Transverse colon (tissue), 4 donors: ENCODE measurements around the gene FBXO44. TPM values are rescaled to one million over a fixed set of nuclear protein-coding genes. Genes with fewer than 3 reads are reported as not detected.

Source experiments
- DNase-seq: peaks from one replicate; pipeline ENCODE4 v3.0.0-alpha.2; 2019
- H3K27ac ChIP-seq, 4 donors: fragments of 200-600 bp; sonication (generic); 2 replicates each; pipeline ENCODE4 v1.5.1; 2016 to 2018; ENCODE audit warnings: inconsistent platforms in 4 of 4
- H3K27me3 ChIP-seq: fragments of 200-600 bp; sonication (generic); 2 replicates; pipeline ENCODE4 v1.5.1; 2017; ENCODE audit warnings: inconsistent platforms
- H3K36me3 ChIP-seq, 4 donors: fragments of 200-600 bp; sonication (generic); 2 replicates each; pipeline ENCODE4 v1.5.1; 2017 to 2019; ENCODE audit warnings: inconsistent platforms in 4 of 4
- H3K4me1 ChIP-seq, 4 donors: fragments of 200-600 bp; sonication (generic); 2 replicates each; pipeline ENCODE4 v1.5.1; 2017 to 2020; ENCODE audit warnings: inconsistent platforms in 4 of 4
- H3K4me3 ChIP-seq, 4 donors: fragments of 200-600 bp; sonication (generic); 1 replicate in 1 of 4; 2 replicates in 3 of 4; pipeline versions ENCODE4 v1.5.1 to v1.6.1; 2017 to 2019; ENCODE audit warnings: inconsistent platforms in 4 of 4
- H3K9me3 ChIP-seq, 2 donors: fragments of 200-600 bp; sonication (generic); 2 replicates each; pipeline ENCODE4 v1.5.1; 2017 to 2019; ENCODE audit warnings: inconsistent platforms in 2 of 2
- EP300 ChIP-seq: sonication (generic); formaldehyde crosslinking; IDR thresholded peaks from one replicate; pipeline ENCODE4 v1.6.1; 2017; ENCODE audit warnings: antibody characterized with exemption, low read depth
- POLR2A ChIP-seq: fragments of 450-650 bp; IDR thresholded peaks from one replicate; pipeline ENCODE4 v1.6.1; 2016; ENCODE audit warnings: antibody characterized with exemption, mild to moderate bottlenecking, moderate library complexity
- POLR2AphosphoS5 ChIP-seq, 3 donors: sonication (generic); formaldehyde crosslinking; IDR thresholded peaks; one replicate each; pipeline ENCODE4 v1.6.1; 2016; ENCODE audit warnings: antibody characterized with exemption in 3 of 3
- WGBS, 2 donors: methylation state at CpG; one replicate each; pipeline ENCODE4 v1.1.5; 2018; ENCODE audit warnings: low coverage in 1 of 2; 5-methylcytosine and 5-hydroxymethylcytosine counted together
- in situ Hi-C, 4 donors: fragments of 200-750 bp; cut with MboI; loops; one replicate each; pipeline versions ENCODE4 v1.15.0 to v1.15.1; 2017; ENCODE audit warnings: low sequenced_read_pairs in 3 of 4, low pct_ligation_motif_present in 1 of 4, low pct_unique_long_range_greater_than_20kb in 1 of 4
- intact Hi-C: fragments of 100-400 bp; cut with DNase I; formaldehyde crosslinking; loops from one replicate; pipeline ENCODE4 v1.15.1; 2023; ENCODE audit warnings: low total_unique reads
- total RNA-seq, 4 donors: library from RNA; depleted of rRNA; stranded (reverse); fragments of >200 nt; gene quantifications; one replicate each; pipeline ENCODE4 v1.1.0, GENCODE V29; 2016
- TF ChIP-seq, protein P1 (sequence below), 5 experiments: fragments of 200-600 bp in 3 of 5; fragments of 450-650 bp in 2 of 5; sonication (generic) in 3 of 5; IDR thresholded peaks; 1 replicate in 2 of 5; 2 replicates in 3 of 5; pipeline ENCODE4 v1.5.1; 2016 to 2017; ENCODE audit warnings: antibody characterized with exemption in 5 of 5, inconsistent platforms in 3 of 5, mild to moderate bottlenecking in 2 of 5, moderate library complexity in 1 of 5

FBXO44 gene
- total RNA-seq, 4 donors from 2014 or later: 3.2 to 10.5 (median 6.9) TPM

DNA sequence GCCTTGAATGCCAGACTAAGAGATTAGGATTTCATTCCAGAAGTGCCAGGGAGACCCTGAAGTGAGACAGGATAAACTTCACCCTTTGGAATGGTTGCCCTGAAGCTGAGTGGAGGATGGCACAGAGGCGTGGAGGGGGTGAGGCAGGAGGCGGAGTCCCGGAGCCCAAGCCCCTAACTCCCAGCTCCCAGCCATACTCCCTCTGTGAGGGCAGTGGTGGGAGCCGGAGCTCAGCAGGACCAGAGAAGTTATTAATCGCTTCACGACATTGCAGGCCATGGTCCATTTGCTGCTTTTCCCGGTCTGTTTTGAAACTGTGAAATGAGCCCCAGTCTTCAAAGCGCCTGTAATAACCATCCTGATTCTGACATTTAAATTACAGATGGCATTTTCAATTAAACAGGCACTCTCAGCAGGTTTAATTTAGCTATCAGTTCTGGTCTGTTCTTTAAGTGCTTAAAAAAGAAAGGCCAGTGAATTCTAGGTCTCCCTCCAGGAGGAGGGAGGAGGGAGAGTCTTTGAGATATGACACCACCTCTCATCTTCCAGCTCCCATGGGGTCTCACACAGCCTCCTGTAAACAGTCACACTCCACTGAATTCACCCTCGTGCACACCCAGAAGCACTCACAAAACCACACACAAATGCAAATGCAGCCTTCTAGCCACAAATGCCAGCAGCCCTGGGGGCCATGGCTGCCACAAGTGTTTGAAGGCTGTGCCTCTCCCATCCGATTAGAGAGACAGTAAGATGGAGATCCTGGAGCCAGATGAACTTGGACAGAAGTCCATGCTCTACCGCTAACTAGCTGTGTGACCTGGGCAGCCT lies 20.1 kb upstream of the FBXO44 start:
- Histone ChIP-seq H3K4me1 (no peaks in the 10 kb centered on the region), H3K36me3 (no peaks in the 10 kb centered on the region), H3K4me3 (no peak overlapping the region), H3K9me3 (no peaks in the 10 kb centered on the region), H3K27ac (no peak overlapping the region), H3K27me3 (peaks cover 19% of the 10 kb centered on the region)
- 70% methylated on average over 11 of the region's 11 CpGs; no CpG with 5 or more reads in 1 of the 2 donors for WGBS, 2 donors
- in situ Hi-C loops (loop anchor here (10.0 to 25.0 kb wide), 4 partner anchors 297 to 600 kb away; partner anchors contain the start of gene MASP2 (in 2 of the 4)), intact Hi-C loops (no loop called here)
- TF ChIP-seq POLR2AphosphoS5 (IDR thresholded peaks at IDR 0.05) (no peak), EP300 (no peak)
- TF ChIP-seq, protein P1, sequence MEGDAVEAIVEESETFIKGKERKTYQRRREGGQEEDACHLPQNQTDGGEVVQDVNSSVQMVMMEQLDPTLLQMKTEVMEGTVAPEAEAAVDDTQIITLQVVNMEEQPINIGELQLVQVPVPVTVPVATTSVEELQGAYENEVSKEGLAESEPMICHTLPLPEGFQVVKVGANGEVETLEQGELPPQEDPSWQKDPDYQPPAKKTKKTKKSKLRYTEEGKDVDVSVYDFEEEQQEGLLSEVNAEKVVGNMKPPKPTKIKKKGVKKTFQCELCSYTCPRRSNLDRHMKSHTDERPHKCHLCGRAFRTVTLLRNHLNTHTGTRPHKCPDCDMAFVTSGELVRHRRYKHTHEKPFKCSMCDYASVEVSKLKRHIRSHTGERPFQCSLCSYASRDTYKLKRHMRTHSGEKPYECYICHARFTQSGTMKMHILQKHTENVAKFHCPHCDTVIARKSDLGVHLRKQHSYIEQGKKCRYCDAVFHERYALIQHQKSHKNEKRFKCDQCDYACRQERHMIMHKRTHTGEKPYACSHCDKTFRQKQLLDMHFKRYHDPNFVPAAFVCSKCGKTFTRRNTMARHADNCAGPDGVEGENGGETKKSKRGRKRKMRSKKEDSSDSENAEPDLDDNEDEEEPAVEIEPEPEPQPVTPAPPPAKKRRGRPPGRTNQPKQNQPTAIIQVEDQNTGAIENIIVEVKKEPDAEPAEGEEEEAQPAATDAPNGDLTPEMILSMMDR (IDR thresholded peaks at IDR 0.05): no peak
- no peak for DNase-seq

DNA sequence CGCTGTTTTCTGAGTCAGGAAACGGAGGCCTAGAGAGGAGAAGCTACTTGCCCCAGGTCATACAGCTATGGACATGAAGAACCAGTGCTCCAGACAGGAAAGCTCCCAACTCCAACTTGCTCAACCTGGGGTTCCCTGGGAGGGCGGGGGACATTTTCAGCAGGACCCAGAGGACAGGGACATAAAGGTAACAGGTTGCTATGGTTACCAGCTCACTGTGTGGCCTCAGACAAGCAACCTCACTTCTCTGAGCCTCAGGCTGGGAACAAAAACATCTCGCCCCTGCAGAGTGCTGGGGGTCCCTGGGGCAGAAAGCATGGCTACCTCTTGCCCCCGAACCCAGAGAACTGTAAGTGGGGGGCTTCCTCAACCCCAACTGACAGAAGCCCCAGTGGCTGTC lies 16.6 kb upstream of the FBXO44 start:
- no peak for DNase-seq
- H3K27me3 ChIP-seq: peaks cover 16% of the 10 kb centered on the region
- 36% methylated on average over 5 of the region's 5 CpGs; no CpG with 5 or more reads in 1 of the 2 donors for WGBS, 2 donors
- H3K9me3 ChIP-seq: no peaks in the 10 kb centered on the region
- no peak overlapping the region for H3K27ac ChIP-seq
- in situ Hi-C loops (loop anchor here (10.0 to 25.0 kb wide), 4 partner anchors 301 to 603 kb away; partner anchors contain the start of gene MASP2 (in 2 of the 4)), intact Hi-C loops (loop anchor here (1.0 kb wide), 1 partner anchor 41 kb away; no protein-coding TSS in a partner anchor)
- no peaks in the 10 kb centered on the region for H3K36me3 ChIP-seq
- TF ChIP-seq POLR2AphosphoS5 (IDR thresholded peaks at IDR 0.05): no peak
- TF ChIP-seq, protein P1 (IDR thresholded peaks at IDR 0.05): no peak
- TF ChIP-seq EP300: no peak
- no peak for TF ChIP-seq POLR2A
- no peak overlapping the region for H3K4me3 ChIP-seq
- no peaks in the 10 kb centered on the region for H3K4me1 ChIP-seq

DNA sequence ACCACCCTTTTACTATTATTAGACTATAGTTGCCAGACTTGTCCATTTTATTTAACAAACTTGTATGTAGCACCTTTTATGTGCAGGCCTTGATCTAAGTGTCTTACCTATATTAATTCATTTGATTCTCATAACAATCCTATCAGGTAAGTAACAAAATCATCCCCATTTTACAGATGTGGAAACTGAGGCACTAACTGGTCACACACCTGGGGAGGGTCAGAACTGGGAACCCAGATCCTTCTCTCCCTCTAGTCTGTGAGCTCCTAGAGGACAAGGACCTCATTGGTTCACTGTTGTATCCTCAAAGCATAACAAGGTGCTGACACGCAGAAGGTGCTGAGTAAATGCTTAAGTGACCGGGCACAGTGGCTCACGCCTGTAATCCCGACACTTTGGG lies 15.3 kb upstream of the FBXO44 start:
- H3K4me1 ChIP-seq: no peaks in the 10 kb centered on the region
- 77% methylated on average over 4 of the region's 4 CpGs; no CpG with 5 or more reads in 1 of the 2 donors for WGBS, 2 donors
- DNase-seq: no peak
- H3K36me3 ChIP-seq: no peaks in the 10 kb centered on the region
- H3K27me3 ChIP-seq: peaks cover 22% of the 10 kb centered on the region
- in situ Hi-C loops: loop anchor here (10.0 to 25.0 kb wide), 4 partner anchors 302 to 605 kb away; partner anchors contain the start of gene MASP2 (in 2 of the 4)
- TF ChIP-seq, protein P1 (IDR thresholded peaks at IDR 0.05): no peak
- TF ChIP-seq POLR2AphosphoS5 (IDR thresholded peaks at IDR 0.05): no peak
- no peak for TF ChIP-seq POLR2A
- intact Hi-C loops: no loop called here
- H3K4me3 ChIP-seq: no peak overlapping the region
- no peaks in the 10 kb centered on the region for H3K9me3 ChIP-seq
- H3K27ac ChIP-seq: no peak overlapping the region

DNA sequence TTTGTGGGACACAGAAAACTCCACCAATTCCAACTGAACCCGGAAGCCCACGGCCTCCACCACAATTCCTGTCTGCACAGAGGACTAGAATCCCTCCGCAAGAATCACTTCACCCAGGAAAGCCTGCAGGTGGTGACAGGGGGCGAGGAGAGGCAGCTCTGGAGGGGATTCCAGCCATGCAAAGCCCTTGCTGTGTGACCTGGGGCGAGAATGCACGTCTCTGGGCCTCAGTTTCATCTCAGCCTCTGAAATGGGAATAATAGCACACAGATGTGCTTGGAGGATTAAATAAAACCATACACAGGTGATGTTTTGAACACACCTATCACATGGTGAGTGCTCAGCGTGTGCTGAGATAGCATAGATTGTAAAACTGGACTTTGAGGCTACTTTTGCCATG lies 14.6 kb upstream of the FBXO44 start:
- H3K36me3 ChIP-seq: no peaks in the 10 kb centered on the region
- H3K4me1 ChIP-seq: no peaks in the 10 kb centered on the region
- no peaks in the 10 kb centered on the region for H3K9me3 ChIP-seq
- no peak overlapping the region for H3K4me3 ChIP-seq
- no peak for TF ChIP-seq POLR2A
- TF ChIP-seq, protein P1 (IDR thresholded peaks at IDR 0.05): no peak
- TF ChIP-seq EP300: no peak
- TF ChIP-seq POLR2AphosphoS5 (IDR thresholded peaks at IDR 0.05): no peak
- WGBS, 2 donors: 29 to 55% methylated on average over 2 to 7 of the region's 7 CpGs
- H3K27me3 ChIP-seq: peaks cover 22% of the 10 kb centered on the region
- no peak overlapping the region for H3K27ac ChIP-seq
- intact Hi-C loops: loop anchor here (5.0 kb wide), 2 partner anchors 398 to 603 kb away; no protein-coding TSS in a partner anchor
- in situ Hi-C loops: loop anchor here (10.0 to 25.0 kb wide), 5 partner anchors 303 to 603 kb away; partner anchors contain the start of gene MASP2 (in 2 of the 4)
- DNase-seq: no peak
